ENCODE data around the gene SYP. TPM values are rescaled to one million over a fixed set of nuclear protein-coding genes. Genes with fewer than 3 reads are reported as not detected.

SYP gene
- total and polyA plus RNA-seq, 10 of the 15 experiments (the other 5 are each of a cell fraction or from before 2014, with no cell fraction given), result 0.34 to 1.7 (median 0.74) TPM

- no peak overlapping the region for H3K9ac ChIP-seq (ENCODE audit: control insufficient read depth, insufficient read depth, low read length)
- no peak for DNase-seq (ENCODE audit: low read depth, low spot score)
- BruUV-seq (replicated peaks), result no TSS peak
- H3K27me3 ChIP-seq (replicated peaks in 1 of 2; ENCODE audit: control insufficient read depth in 2 of 2, insufficient read depth in 2 of 2, low read length in 1 of 2), result no peaks in the 10 kb centered on the region
- ChIA-PET POLR2A (interaction anchor here (0.5 to 3.0 kb wide), 5 partner anchors 13 to 103 kb away, joined by 3 to 21 read pairs (median 4); partner anchors contain the start of gene PLP2), CTCF (interaction anchor here (0.9 to 2.5 kb wide), 5 partner anchors 9 to 30 kb away, joined by 3 to 15 read pairs (median 3); no protein-coding TSS in a partner anchor), RAD21 (ENCODE audit: unreplicated experiment) (interaction anchor here (1.2 to 2.1 kb wide), 4 partner anchors 12 to 85 kb away, joined by 3 to 10 read pairs (median 4); partner anchors contain the start of gene PLP2), SMC1A (ENCODE audit: uncharacterized antibody, unreplicated experiment) (interaction anchor here (0.9 to 2.1 kb wide), 2 partner anchors 17 to 19 kb away, joined by 3 to 5 read pairs; no protein-coding TSS in a partner anchor)
- 0 out of 2 replicates have a peak overlapping the region, but pooled peaks have one; percentile 80 for H3K4me3 ChIP-seq
- no peak for FAIRE-seq
- TF ChIP-seq MEF2A (IDR thresholded peaks at IDR 0.05; ENCODE audit: insufficient read depth, low read depth, low read length) (no peak), SPI1 (IDR thresholded peaks at IDR 0.05; ENCODE audit: borderline replicate concordance, insufficient read depth, low read depth, low read length) (no peak), POLR2A (IDR thresholded peaks at IDR 0.05; ENCODE audit: low read depth, low read length) (no peak), TCF12 (IDR thresholded peaks at IDR 0.05; ENCODE audit: low read depth, low read length) (no peak), TCF3 (IDR thresholded peaks at IDR 0.05; ENCODE audit: borderline replicate concordance, insufficient read depth, low read depth, low read length) (no peak), GATAD2B (conservative IDR thresholded peaks at IDR 0.05; ENCODE audit: low read depth) (no peak), ZZZ3 (IDR thresholded peaks at IDR 0.05; ENCODE audit: control insufficient read depth, insufficient read length, low read depth) (no peak), TCF7 (IDR thresholded peaks at IDR 0.05; ENCODE audit: borderline replicate concordance) (no peak)
- TF ChIP-seq, protein P1, sequence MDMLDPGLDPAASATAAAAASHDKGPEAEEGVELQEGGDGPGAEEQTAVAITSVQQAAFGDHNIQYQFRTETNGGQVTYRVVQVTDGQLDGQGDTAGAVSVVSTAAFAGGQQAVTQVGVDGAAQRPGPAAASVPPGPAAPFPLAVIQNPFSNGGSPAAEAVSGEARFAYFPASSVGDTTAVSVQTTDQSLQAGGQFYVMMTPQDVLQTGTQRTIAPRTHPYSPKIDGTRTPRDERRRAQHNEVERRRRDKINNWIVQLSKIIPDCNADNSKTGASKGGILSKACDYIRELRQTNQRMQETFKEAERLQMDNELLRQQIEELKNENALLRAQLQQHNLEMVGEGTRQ (IDR thresholded peaks at IDR 0.05; ENCODE audit: borderline replicate concordance, low read depth, low read length), result no peak
- TF ChIP-seq, protein P2, sequence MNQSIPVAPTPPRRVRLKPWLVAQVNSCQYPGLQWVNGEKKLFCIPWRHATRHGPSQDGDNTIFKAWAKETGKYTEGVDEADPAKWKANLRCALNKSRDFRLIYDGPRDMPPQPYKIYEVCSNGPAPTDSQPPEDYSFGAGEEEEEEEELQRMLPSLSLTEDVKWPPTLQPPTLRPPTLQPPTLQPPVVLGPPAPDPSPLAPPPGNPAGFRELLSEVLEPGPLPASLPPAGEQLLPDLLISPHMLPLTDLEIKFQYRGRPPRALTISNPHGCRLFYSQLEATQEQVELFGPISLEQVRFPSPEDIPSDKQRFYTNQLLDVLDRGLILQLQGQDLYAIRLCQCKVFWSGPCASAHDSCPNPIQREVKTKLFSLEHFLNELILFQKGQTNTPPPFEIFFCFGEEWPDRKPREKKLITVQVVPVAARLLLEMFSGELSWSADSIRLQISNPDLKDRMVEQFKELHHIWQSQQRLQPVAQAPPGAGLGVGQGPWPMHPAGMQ (IDR thresholded peaks at IDR 0.05; ENCODE audit: borderline replicate concordance), result no peak
- no peak for ATAC-seq
- WGBS (ENCODE audit: insufficient coverage, insufficient replicate concordance, low lambda C conversion rate, missing lambda C conversion rate), result 84% methylated on average over 18 of the region's 18 CpGs
- no peaks in the 10 kb centered on the region; the same call in 2 of the 3 replicates for H3K9me3 ChIP-seq (replicated peaks; ENCODE audit: control insufficient read depth, insufficient read depth, low read length)
- H3K4me2 ChIP-seq (ENCODE audit: control insufficient read depth, insufficient read depth), result no peak overlapping the region
- H3K79me2 ChIP-seq (ENCODE audit: control insufficient read depth, insufficient read depth, low read length), result peaks cover 5% of the 10 kb centered on the region
- in situ Hi-C loops (cut with MboI) (loop anchor here (10.0 kb wide), 1 partner anchor 379 kb away; the partner anchor contains the start of gene HDAC6), intact Hi-C loops (cut with micrococcal nuclease; ENCODE audit: unreplicated experiment) (no loop called here)
- no peaks in the 10 kb centered on the region; the same call in 1 of the 2 replicates for H3K4me1 ChIP-seq (ENCODE audit: control insufficient read depth, insufficient read depth, low read length)
- H3K36me3 ChIP-seq (ENCODE audit: control insufficient read depth in 2 of 2, insufficient read depth in 2 of 2, low read length in 1 of 2), result peaks cover 0 to 3% of the 10 kb centered on the region in 2 experiments; a peak in 2 of 4 replicates
- H3K27ac ChIP-seq (ENCODE audit: control insufficient read depth, insufficient read depth), result no peak overlapping the region
- no peak overlapping the region for H2AFZ ChIP-seq (ENCODE audit: control insufficient read depth, low read depth, low read length)
- no peaks in the 10 kb centered on the region for H4K20me1 ChIP-seq (ENCODE audit: control insufficient read depth, insufficient read depth)
Observed at GRCh38 chrX:49183701-49184281, 16.2 kb downstream of the SYP start.

Data from GM12878 (cell line).